CD4-positive, alpha-beta T cell (primary cell): ENCODE data around the gene HRC. TPM values are rescaled to one million over a fixed set of nuclear protein-coding genes. Genes with fewer than 3 reads are reported as not detected.

Experiments
- ATAC-seq: fragments of 200-7000 bp; cut with Tn5 transposase; one replicate; pipeline ENCODE4 v1.10.0; 2022; ENCODE audit warnings: mild to moderate bottlenecking; ENCODE audit not compliant: poor library complexity
- CTCF ChIA-PET: fragments of 350-600 bp; sonication (Branson Sonifier 250); formaldehyde crosslinking; loops from one replicate; lab custom pipeline; 2021; ENCODE audit warnings: antibody characterized with exemption, inconsistent platforms; lab: Charles Lee
- POLR2A ChIA-PET: fragments of 350-600 bp; sonication (Branson Sonifier 250); formaldehyde crosslinking; loops from one replicate; lab custom pipeline; 2021; ENCODE audit warnings: antibody characterized with exemption, inconsistent platforms; lab: Charles Lee
- DNase-seq, 14 experiments: peaks; one replicate each; pipeline ENCODE4 v3.0.0-alpha.2; 2013 to 2020; ENCODE audit warnings: mixed read lengths in 2 of 14
- H3K27ac ChIP-seq, 2 donors: one replicate each; pipeline versions ENCODE4 v1.5.1 to v1.7.0; 2013; ENCODE audit warnings: low read length in 2 of 2, low read depth in 1 of 2, mild to moderate bottlenecking in 1 of 2
- H3K27me3 ChIP-seq, 2 experiments: 1 replicate in 1 of 2; 2 replicates in 1 of 2; pipeline versions ENCODE4 v1.6.1 to v1.7.0; 2013; ENCODE audit warnings: low read length in 2 of 2, control low read depth in 1 of 2, mild to moderate bottlenecking in 1 of 2, moderate library complexity in 1 of 2; ENCODE audit not compliant: insufficient read depth in 2 of 2, control insufficient read depth in 1 of 2
- H3K36me3 ChIP-seq: one replicate; pipeline ENCODE4 v1.6.1; 2013; ENCODE audit warnings: low read length, control low read depth; ENCODE audit not compliant: insufficient read depth
- H3K4me1 ChIP-seq: one replicate; pipeline ENCODE4 v1.6.1; 2013; ENCODE audit warnings: low read length, control low read depth; ENCODE audit not compliant: insufficient read depth
- H3K4me3 ChIP-seq: one replicate; pipeline ENCODE4 v1.5.1; 2013; ENCODE audit warnings: mild to moderate bottlenecking, low read length, moderate library complexity
- H3K9me3 ChIP-seq, 2 experiments: 1 replicate in 1 of 2; 2 replicates in 1 of 2; pipeline versions ENCODE4 v1.6.1 to v1.7.0; 2013; ENCODE audit warnings: low read length in 2 of 2, mild to moderate bottlenecking in 2 of 2, control low read depth in 1 of 2, moderate library complexity in 1 of 2; ENCODE audit not compliant: control insufficient read depth in 1 of 2, insufficient read depth in 1 of 2
- H3K27ac Mint-ChIP-seq: one replicate; pipeline ENCODE4 v1.8.0; 2020; ENCODE audit warnings: mixed read lengths
- H3K27me3 Mint-ChIP-seq: one replicate; pipeline ENCODE4 v1.8.0; 2021; ENCODE audit warnings: mixed read lengths
- H3K36me3 Mint-ChIP-seq: one replicate; pipeline ENCODE4 v1.8.0; 2021; ENCODE audit warnings: low read depth, mixed read lengths
- H3K4me1 Mint-ChIP-seq: one replicate; pipeline ENCODE4 v1.8.0; 2021; ENCODE audit warnings: low read depth, mixed read lengths
- H3K4me3 Mint-ChIP-seq: one replicate; pipeline ENCODE4 v1.8.0; 2020; ENCODE audit warnings: mild to moderate bottlenecking, mixed read lengths
- H3K9me3 Mint-ChIP-seq: one replicate; pipeline ENCODE4 v1.8.0; 2020; ENCODE audit warnings: mixed read lengths
- CTCF ChIP-seq: fragments of 200-600 bp; IDR thresholded peaks from one replicate; pipeline ENCODE4 v1.8.0; 2022; ENCODE audit warnings: antibody characterized with exemption, mild to moderate bottlenecking
- intact Hi-C, 2 experiments: fragments of 100-400 bp; cut with DNase I in 1 of 2; cut with micrococcal nuclease in 1 of 2; formaldehyde crosslinking; loops; one replicate each; pipeline versions ENCODE4 v1.15.1 to v1.9.0; 2023 to 2025; cut with DNase I, micrococcal nuclease
- total RNA-seq, 174 experiments: library from RNA in 2 of 174; stranded (reverse) in 2 of 174; gene quantifications; one replicate each; pipeline ENCODE4 v1.2.3 and lab custom pipeline; 2021 to 2026

The HRC gene
- total RNA-seq, 2 experiments from 2014 or later: not detected

GRCh38 chr19:49145573-49146407 lies 9.4 kb downstream of the HRC start:
- POLR2A ChIA-PET: no interaction called here
- Histone ChIP-seq H3K9me3 (peaks cover 0 to 22% of the 10 kb centered on the region in 2 experiments), H3K27ac (no peak overlapping the region), H3K36me3 (no peaks in the 10 kb centered on the region), H3K4me1 (peaks cover 49% of the 10 kb centered on the region), H3K4me3 (no peak overlapping the region), H3K27me3 (peaks cover 37 to 49% of the 10 kb centered on the region in 2 experiments)
- peaks cover 41% of the 10 kb centered on the region for H3K4me1 Mint-ChIP-seq
- TF ChIP-seq CTCF: peak; percentile 90
- peak overlapping the region; percentile 46 for H3K4me3 Mint-ChIP-seq
- no peak overlapping the region for H3K27ac Mint-ChIP-seq
- no peaks in the 10 kb centered on the region for H3K9me3 Mint-ChIP-seq
- DNase-seq: peak; percentile 70 to 86 (median 74)
- CTCF ChIA-PET: interaction anchor here (0.5 to 2.9 kb wide), 6 partner anchors 13 to 64 kb away, joined by 3 to 18 read pairs (median 6); partner anchors contain the start of gene LIN7B
- no peaks in the 10 kb centered on the region for H3K36me3 Mint-ChIP-seq
- ATAC-seq: peak; percentile 76
- intact Hi-C loops: loop anchor here (1.0 to 5.0 kb wide), 4 partner anchors 33 to 153 kb away; partner anchors contain the start of genes GYS1 (in 1 of the 2), LIN7B (in 1 of the 2) and RUVBL2 (in 1 of the 2)
- H3K27me3 Mint-ChIP-seq: peaks cover 65% of the 10 kb centered on the region

GRCh38 chr19:49142866-49143335 lies 12.3 kb downstream of the HRC start:
- Mint-ChIP-seq H3K9me3 (no peaks in the 10 kb centered on the region), H3K36me3 (no peaks in the 10 kb centered on the region), H3K27me3 (peaks cover 38% of the 10 kb centered on the region), H3K4me1 (peaks cover 20% of the 10 kb centered on the region), H3K27ac (no peak overlapping the region), H3K4me3 (peak overlapping the region; percentile 72)
- no peaks in the 10 kb centered on the region for H3K36me3 ChIP-seq
- DNase-seq: peak in 10 of 14 experiments; percentile 22 to 75 (median 52)
- no peaks in the 10 kb centered on the region for H3K9me3 ChIP-seq
- H3K27ac ChIP-seq: no peak overlapping the region
- peak; percentile 51 for ATAC-seq
- H3K4me3 ChIP-seq: peak overlapping the region; percentile 22
- ChIA-PET POLR2A (interaction anchor here (1.1 kb wide), 1 partner anchor 149 kb away, joined by 4 read pairs; the partner anchor contains the start of genes GYS1 and RUVBL2), CTCF (interaction anchor here (0.8 to 2.0 kb wide), 3 partner anchors 29 to 45 kb away, joined by 3 to 4 read pairs (median 3); partner anchors contain the start of gene LIN7B)
- peaks cover 8 to 20% of the 10 kb centered on the region in 2 experiments for H3K27me3 ChIP-seq
- TF ChIP-seq CTCF: no peak
- peaks cover 24% of the 10 kb centered on the region for H3K4me1 ChIP-seq
- intact Hi-C loops: no loop called here

- peaks cover 20% of the 10 kb centered on the region for H3K4me1 Mint-ChIP-seq
- ChIA-PET POLR2A (no interaction called here), CTCF (interaction anchor here (2.3 kb wide), 1 partner anchor 44 kb away, joined by 9 read pairs; no protein-coding TSS in a partner anchor)
- peaks cover 4 to 18% of the 10 kb centered on the region in 2 experiments for H3K27me3 ChIP-seq
- intact Hi-C loops: no loop called here
- H3K27ac ChIP-seq: no peak overlapping the region
- peaks cover 24% of the 10 kb centered on the region for H3K4me1 ChIP-seq
- TF ChIP-seq CTCF: no peak
- no peak for ATAC-seq
- peaks cover 28% of the 10 kb centered on the region for H3K27me3 Mint-ChIP-seq
- no peaks in the 10 kb centered on the region for H3K36me3 Mint-ChIP-seq
- H3K9me3 ChIP-seq: no peaks in the 10 kb centered on the region
- H3K4me3 Mint-ChIP-seq: no peak overlapping the region
- no peaks in the 10 kb centered on the region for H3K36me3 ChIP-seq
- H3K4me3 ChIP-seq: no peak overlapping the region
- H3K27ac Mint-ChIP-seq: no peak overlapping the region
- no peak for DNase-seq
- no peaks in the 10 kb centered on the region for H3K9me3 Mint-ChIP-seq
These were observed 13.8 kb downstream of the HRC start for GRCh38 chr19:49141352-49141751.
